ENCODE results near the gene DUSP10. TPM values are rescaled to one million over a fixed set of nuclear protein-coding genes. Genes with fewer than 3 reads are reported as not detected.

The DUSP10 gene
- total RNA-seq, 1 experiment from 2014 or later, result 6.2 TPM

DNA sequence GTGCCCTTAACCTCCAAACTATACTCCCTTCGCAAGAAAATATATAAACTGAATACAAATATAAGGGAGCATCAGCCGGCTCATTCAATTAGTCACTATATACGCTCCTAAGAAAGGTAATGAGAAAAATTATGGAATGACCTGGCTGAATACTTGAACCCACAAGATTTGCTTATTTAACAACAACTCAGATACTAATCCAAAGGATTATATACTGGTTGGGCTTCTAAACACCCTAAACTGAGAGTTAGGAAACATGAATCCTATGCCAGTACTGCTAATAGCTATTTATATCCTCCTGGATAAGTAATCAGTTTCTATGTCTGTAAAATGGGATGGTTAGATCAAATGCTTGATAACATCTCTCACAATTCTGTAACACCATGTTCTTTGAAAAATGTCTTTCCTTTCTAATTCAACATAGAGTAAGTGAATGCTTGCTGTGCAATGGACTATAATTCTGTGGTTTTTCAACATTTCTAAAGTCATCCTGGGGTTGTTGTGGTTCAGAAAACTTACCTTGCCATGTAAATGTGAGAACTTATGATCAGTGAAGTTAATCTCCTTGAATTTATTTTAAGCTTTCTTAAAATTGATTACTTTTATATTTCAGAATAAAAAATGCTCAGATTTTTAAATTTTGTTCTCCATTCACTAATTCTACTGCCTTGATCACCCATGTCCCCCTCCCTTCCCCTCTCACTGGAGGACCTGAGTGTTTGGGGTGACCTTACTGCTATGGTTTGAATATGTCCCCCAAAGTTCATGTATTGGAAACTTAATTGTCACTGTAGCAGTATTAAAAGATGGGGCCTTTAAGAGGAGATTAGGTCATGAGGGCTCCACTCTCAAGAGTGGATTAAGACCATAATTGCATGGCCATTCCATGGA lies 14.5 kb downstream of the DUSP10 start:
- no peaks in the 10 kb centered on the region for H3K79me2 ChIP-seq (ENCODE audit: low read length)
- CTCF ChIA-PET, result no interaction called here
- no peaks in the 10 kb centered on the region for H3K27me3 ChIP-seq (ENCODE audit: low read length)
- intact Hi-C loops (cut with micrococcal nuclease), result loop anchor here (5.0 kb wide), 2 partner anchors 185 to 250 kb away; no protein-coding TSS in a partner anchor
- H3K9me3 ChIP-seq (ENCODE audit: low read length), result no peaks in the 10 kb centered on the region; the same call in 1 of the 2 replicates
- H2AFZ ChIP-seq (ENCODE audit: low read length), result no peak overlapping the region
- no peak for TF ChIP-seq EZH2phosphoT487 (IDR thresholded peaks at IDR 0.05; ENCODE audit: borderline replicate concordance, low read length)
- no peak for TF ChIP-seq CTCF (conservative IDR thresholded peaks at IDR 0.05; ENCODE audit: low read depth, low read length)
- no peak for TF ChIP-seq EZH2 (IDR thresholded peaks at IDR 0.05; ENCODE audit: low read length, unreplicated experiment)
- H3K9ac ChIP-seq (ENCODE audit: low read length), result no peak overlapping the region
- DNase-seq (no peak), ATAC-seq (no peak)
- POLR2A ChIA-PET (ENCODE audit: unreplicated experiment), result interaction anchor here (0.7 kb wide), 1 partner anchor 119 kb away, joined by 3 read pairs; no protein-coding TSS in a partner anchor
- H3K4me3 ChIP-seq (ENCODE audit: low read length), result no peak overlapping the region
- no peaks in the 10 kb centered on the region for H4K20me1 ChIP-seq (ENCODE audit: low read length)
- no peaks in the 10 kb centered on the region for H3K9me2 ChIP-seq (replicated peaks; ENCODE audit: low read length)
- BruUV-seq (replicated peaks), result no TSS peak
- H3K4me1 ChIP-seq (ENCODE audit: insufficient read depth, low read length), result peaks cover 19% of the 10 kb centered on the region
- H3K4me2 ChIP-seq (ENCODE audit: low read length), result no peak overlapping the region
- H3K36me3 ChIP-seq (ENCODE audit: low read depth, low read length), result peaks cover 8% of the 10 kb centered on the region
- no peak overlapping the region for H3K27ac ChIP-seq (ENCODE audit: low read length)
- no peaks in the 10 kb centered on the region for H3F3A ChIP-seq (ENCODE audit: low read length, unreplicated experiment)

DNA sequence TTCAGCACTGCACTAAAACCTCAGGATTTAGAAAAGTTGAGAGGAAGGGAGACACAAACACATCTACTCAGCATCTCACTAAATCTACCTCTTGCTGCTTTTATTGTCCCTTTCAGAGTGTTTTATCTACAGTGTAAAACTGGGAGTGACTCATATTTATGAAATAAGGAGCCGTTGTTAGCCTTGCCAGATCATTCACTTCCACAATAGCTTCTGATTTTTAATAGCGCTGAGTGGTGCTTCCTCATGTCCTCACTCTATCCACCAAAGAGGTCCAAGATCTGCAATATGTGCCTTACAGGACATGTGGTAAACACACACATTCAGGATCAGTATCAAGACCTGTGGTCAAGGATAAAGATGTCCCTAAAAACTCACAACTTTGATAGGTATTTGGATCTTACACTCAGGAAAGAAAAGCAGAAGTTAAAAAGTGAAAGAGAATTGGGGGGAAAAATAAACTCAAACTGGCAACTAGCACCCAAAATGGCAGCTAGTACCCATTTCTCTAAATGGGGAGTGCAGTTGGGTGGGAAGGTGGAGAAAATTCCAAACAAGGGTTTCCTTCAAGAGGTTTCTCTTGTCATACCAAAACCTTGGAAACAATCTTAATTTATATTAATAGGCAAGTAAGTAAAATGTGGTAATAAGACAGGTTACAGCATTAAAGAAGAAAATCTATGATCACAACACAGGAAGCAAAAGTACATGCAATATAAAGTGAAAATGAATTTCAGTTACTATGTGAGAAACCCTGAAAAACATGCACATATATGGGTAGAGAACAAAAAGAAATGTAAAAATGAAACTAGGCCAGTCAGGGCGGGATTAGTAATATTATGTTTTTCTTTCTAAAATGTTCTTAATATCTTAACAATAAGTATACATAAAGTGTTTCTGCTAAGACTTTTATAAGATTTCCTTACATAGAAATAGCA lies 15.9 kb downstream of the DUSP10 start:
- TF ChIP-seq EZH2phosphoT487 (IDR thresholded peaks at IDR 0.05; ENCODE audit: borderline replicate concordance, low read length), result no peak
- TF ChIP-seq CTCF (conservative IDR thresholded peaks at IDR 0.05; ENCODE audit: low read depth, low read length), result no peak
- TF ChIP-seq EZH2 (IDR thresholded peaks at IDR 0.05; ENCODE audit: low read length, unreplicated experiment), result no peak
- no peaks in the 10 kb centered on the region; the same call in 1 of the 2 replicates for H3K9me3 ChIP-seq (ENCODE audit: low read length)
- H3K9me2 ChIP-seq (replicated peaks; ENCODE audit: low read length), result no peaks in the 10 kb centered on the region
- peaks cover 19% of the 10 kb centered on the region for H3K4me1 ChIP-seq (ENCODE audit: insufficient read depth, low read length)
- H3K27me3 ChIP-seq (ENCODE audit: low read length), result no peaks in the 10 kb centered on the region
- H4K20me1 ChIP-seq (ENCODE audit: low read length), result no peaks in the 10 kb centered on the region
- no peak overlapping the region for H3K4me3 ChIP-seq (ENCODE audit: low read length)
- no peak overlapping the region for H3K9ac ChIP-seq (ENCODE audit: low read length)
- peaks cover 8% of the 10 kb centered on the region for H3K36me3 ChIP-seq (ENCODE audit: low read depth, low read length)
- ChIA-PET POLR2A (ENCODE audit: unreplicated experiment) (interaction anchor here (0.6 to 1.0 kb wide), 2 partner anchors 24 to 1633 kb away, joined by 7 to 8 read pairs; no protein-coding TSS in a partner anchor), CTCF (no interaction called here)
- H3K27ac ChIP-seq (ENCODE audit: low read length), result peak overlapping the region; percentile 14
- H2AFZ ChIP-seq (ENCODE audit: low read length), result no peak overlapping the region
- DNase-seq (peak; percentile 82), ATAC-seq (peak; percentile 94)
- peak overlapping the region; percentile 54 for H3K4me2 ChIP-seq (ENCODE audit: low read length)
- no TSS peak for BruUV-seq (replicated peaks)
- no peaks in the 10 kb centered on the region for H3K79me2 ChIP-seq (ENCODE audit: low read length)
- intact Hi-C loops (cut with micrococcal nuclease), result loop anchor here (5.0 kb wide), 2 partner anchors 184 to 249 kb away; no protein-coding TSS in a partner anchor
- no peaks in the 10 kb centered on the region for H3F3A ChIP-seq (ENCODE audit: low read length, unreplicated experiment)

Data from PC-3 (cell line).